K562 (cell line): ENCODE measurements around the gene CPE. TPM values are rescaled to one million over a fixed set of nuclear protein-coding genes. Genes with fewer than 3 reads are reported as not detected.

Experiments used
- ATAC-seq: fragments of 200-7000 bp; cut with Tn5 transposase; 3 replicates; pipeline ENCODE4 v1.9.1; 2020; ENCODE audit warnings: moderate library complexity
- Bru-seq: library from RNA; stranded (reverse); fragments of 400-500 nt; gene quantifications from one replicate; lab custom pipeline; 2021; lab: Mats Ljungman, UMichigan
- BruChase-seq, 2 experiments: library from RNA; stranded (reverse); fragments of 400-500 nt; gene quantifications; one replicate each; lab custom pipeline; 2021; lab: Mats Ljungman, UMichigan
- BruUV-seq: library from RNA; stranded (reverse); fragments of 400-500 nt; replicated peaks from 2 replicates; lab custom pipeline; 2021; lab: Mats Ljungman, UMichigan
- CTCF ChIA-PET: fragments of 300-600 bp; formaldehyde crosslinking; extraction: SDS; loops from one replicate; lab custom pipeline; 2021; ENCODE audit warnings: low intra/inter-chr PET ratio; lab: Yijun Ruan, JAX
- POLR2A ChIA-PET: fragments of 300-600, 350-650 bp; sonication (Branson Sonifier 250); formaldehyde crosslinking; extraction: SDS; loops from one replicate; lab custom pipeline; 2021; ENCODE audit warnings: antibody characterized with exemption, inconsistent platforms; lab: Yijun Ruan, JAX
- DNase-seq, 4 experiments: peaks; one replicate each; pipeline versions ENCODE4 v3.0.0 to v3.0.0-alpha.2; 2011 to 2018; ENCODE audit warnings: low spot score in 3 of 4, mixed read lengths in 3 of 4; ENCODE audit errors: extremely low read depth in 1 of 4
- FAIRE-seq: peaks from 2 replicates; lab custom pipeline; 2011; peaks lifted over from hg19 to GRCh38; lab: Jason Lieb, UNC
- H2AFZ ChIP-seq: 2 replicates; pipeline ENCODE4 v1.6.0; 2011; ENCODE audit warnings: low read depth, low read length, control low read depth, inconsistent platforms
- H3K27ac ChIP-seq: fragments of 200-600 bp; 3 replicates; pipeline ENCODE4 v1.8.0; 2011; ENCODE audit warnings: low read depth, mild to moderate bottlenecking, control low read depth, inconsistent platforms, low read length, moderate library complexity, mixed read lengths; ENCODE audit errors: extremely low read depth
- H3K27me3 ChIP-seq, 2 experiments: fragments of 300-600 bp in 1 of 2; 2 replicates in 1 of 2; 3 replicates in 1 of 2; pipeline versions ENCODE4 v1.6.0 to v1.8.0; 2011; ENCODE audit warnings: inconsistent platforms in 2 of 2, low read length in 2 of 2, mild to moderate bottlenecking in 1 of 2, mixed read lengths in 1 of 2, moderate library complexity in 1 of 2; ENCODE audit not compliant: control insufficient read depth in 2 of 2, insufficient read depth in 2 of 2
- H3K36me3 ChIP-seq: fragments of 300-600 bp; 3 replicates; pipeline ENCODE4 v1.8.0; 2011; ENCODE audit warnings: mild to moderate bottlenecking, low read length, inconsistent platforms; ENCODE audit not compliant: control insufficient read depth, insufficient read depth
- H3K4me1 ChIP-seq, 2 experiments: fragments of 200-600 bp in 1 of 2; replicated peaks in 1 of 2; 2 replicates in 1 of 2; 3 replicates in 1 of 2; pipeline versions ENCODE4 v1.5.1 to v1.8.0; 2011; ENCODE audit warnings: inconsistent platforms in 2 of 2, low read length in 2 of 2, mild to moderate bottlenecking in 1 of 2, mixed read lengths in 1 of 2, moderate library complexity in 1 of 2; ENCODE audit not compliant: control insufficient read depth in 2 of 2, insufficient read depth in 2 of 2
- H3K4me2 ChIP-seq: 2 replicates; pipeline ENCODE4 v1.6.1; 2011; ENCODE audit warnings: low read length, control low read depth, inconsistent platforms, mixed read lengths; ENCODE audit not compliant: insufficient read depth
- H3K4me3 ChIP-seq: fragments of 200-600 bp; sonication (generic), shearing (Covaris generic); 2 replicates; pipeline ENCODE4 v1.5.1; 2016; ENCODE audit warnings: control low read depth, inconsistent platforms
- H3K79me2 ChIP-seq: fragments of 200-600 bp; 3 replicates; pipeline ENCODE4 v1.8.0; 2011; ENCODE audit warnings: low read length, inconsistent platforms; ENCODE audit not compliant: control insufficient read depth, insufficient read depth
- H3K9ac ChIP-seq, 2 experiments: 2 replicates each; pipeline versions ENCODE4 v1.6.0 to v1.6.1; 2011; ENCODE audit warnings: low read depth in 2 of 2, low read length in 2 of 2, control low read depth in 1 of 2, inconsistent platforms in 1 of 2, mild to moderate bottlenecking in 1 of 2, mixed read lengths in 1 of 2; ENCODE audit not compliant: insufficient read depth in 1 of 2
- H3K9me1 ChIP-seq: one replicate; pipeline ENCODE4 v1.6.0; 2011; ENCODE audit warnings: inconsistent platforms, mild to moderate bottlenecking, low read length, moderate library complexity; ENCODE audit not compliant: control insufficient read depth, insufficient read depth
- H3K9me3 ChIP-seq: replicated peaks from 2 replicates; pipeline ENCODE4 v1.5.1; 2011; ENCODE audit warnings: low read depth, low read length, inconsistent platforms; ENCODE audit not compliant: control insufficient read depth, insufficient read depth
- H4K20me1 ChIP-seq: replicated peaks from 2 replicates; pipeline ENCODE4 v1.6.1; 2011; ENCODE audit warnings: low read length, inconsistent platforms, mixed read lengths; ENCODE audit not compliant: control insufficient read depth, insufficient read depth
- CTCF ChIP-seq, 3 experiments: IDR thresholded peaks in 2 of 3; conservative IDR thresholded peaks in 1 of 3; 2 replicates each; pipeline ENCODE4 v1.5.1; 2011 to 2012; ENCODE audit warnings: low read length in 3 of 3, mild to moderate bottlenecking in 3 of 3, control low read depth in 2 of 3, improper control_type of control experiment in 1 of 3, inconsistent platforms in 1 of 3, low read depth in 1 of 3, mixed read lengths in 1 of 3, moderate library complexity in 1 of 3; ENCODE audit not compliant: insufficient read depth in 2 of 3
- PCBP1 ChIP-seq: fragments of 200-400 bp; formaldehyde crosslinking; IDR thresholded peaks from 2 replicates; pipeline ENCODE4 v1.6.1; 2018; ENCODE audit warnings: mild to moderate bottlenecking, low read depth, low read length; ENCODE audit not compliant: poor library complexity, severe bottlenecking
- POLR2AphosphoS2 ChIP-seq: IDR thresholded peaks from 2 replicates; pipeline ENCODE4 v1.6.1; 2012; ENCODE audit warnings: low read length, improper control_type of control experiment
- ZNF316 ChIP-seq: fragments of 450-650 bp; IDR thresholded peaks from 2 replicates; pipeline ENCODE4 v1.6.1; 2016
- WGBS: fragments of 100-300 bp; shearing (Covaris generic); methylation state at CpG from one replicate; pipeline ENCODE4 v1.1.6; 2016; ENCODE audit warnings: low coverage, mixed read lengths; ENCODE audit not compliant: insufficient coverage; ENCODE audit errors: missing lambda C conversion rate; 5-methylcytosine and 5-hydroxymethylcytosine counted together
- in situ Hi-C: fragments of 300-500 bp; cut with MboI; formaldehyde crosslinking; loops from 4 replicates; pipeline ENCODE4 v1.15.0; 2018; ENCODE audit warnings: inconsistent platforms, mixed read lengths
- intact Hi-C: fragments of 100-400 bp; cut with micrococcal nuclease; formaldehyde crosslinking; loops from 2 replicates; pipeline ENCODE4 v1.14.2; 2022
- long read RNA-seq, 3 experiments: library from polyadenylated mRNA in 2 of 3; library from RNA in 1 of 3; unstranded in 2 of 3; stranded (forward) in 1 of 3; transcript quantifications; one replicate each; pipeline ENCODE4 v2.0.0, GENCODE V29; 2019 to 2022
- polyA minus RNA-seq, 3 experiments: library from RNA; depleted of rRNA, polyadenylated mRNA; stranded (reverse); fragments of >200 nt; gene quantifications; 2 replicates each; pipeline ENCODE4 v1.2.3, GENCODE V29; 2011
- polyA plus RNA-seq, 8 experiments: library from polyadenylated mRNA; depleted of rRNA in 4 of 8; stranded (reverse) in 5 of 8; unstranded in 3 of 8; fragments of >200 nt; fragmentation: Nextera tagmentation in 2 of 8; fragmentation: Illumina TruSeq in 1 of 8; extraction: Ambion mirVana in 2 of 8; extraction: Trizol in 1 of 8; gene quantifications; 2 replicates each; pipeline versions ENCODE4 v1.2.1 to v1.2.3, GENCODE V29; 2011 to 2014; ENCODE audit warnings: inconsistent platforms in 1 of 8, missing spikeins in 1 of 8
- total RNA-seq, 7 experiments: library from RNA; depleted of rRNA in 6 of 7; stranded (reverse); fragments of >200 nt in 6 of 7; fragmentation: Illumina TruSeq in 2 of 7; extraction: Trizol in 2 of 7; gene quantifications; 2 replicates each; pipeline versions ENCODE4 v1.2.1 to v1.2.3, GENCODE V29; 2011 to 2021; ENCODE audit warnings: low replicate concordance in 1 of 7
- TF ChIP-seq, protein P1 (sequence below): fragments of 450-650 bp; IDR thresholded peaks from 2 replicates; pipeline ENCODE4 v1.6.1; 2018; ENCODE audit not compliant: partially characterized antibody
- TF ChIP-seq, protein P2 (sequence below): sonication (generic); formaldehyde crosslinking; IDR thresholded peaks from 2 replicates; pipeline ENCODE4 v1.8.1; 2023; ENCODE audit warnings: mild to moderate bottlenecking, missing genetic modification reagents

CPE gene
- not detected in 2 replicates for total RNA-seq (2011; cell fraction: chromatin; rRNA removed; ENCODE audit: low replicate concordance)
- not detected in 2 replicates for total RNA-seq (2011; cell fraction: nucleolus; rRNA removed)
- not detected in 2 replicates for total RNA-seq (2011; cell fraction: nucleoplasm; rRNA removed)
- total RNA-seq (2014; rRNA removed) (not detected in 2 replicates), total RNA-seq (2014; rRNA removed; fragmentation: Illumina TruSeq; extraction: Trizol) (not detected in 2 replicates), total RNA-seq (2015; rRNA removed; fragmentation: Illumina TruSeq; extraction: Trizol) (not detected in 2 replicates), total RNA-seq (2021) (0.16 and 0.22 TPM in 2 replicates), polyA plus RNA-seq (2011; rRNA removed) (0.06 and 0.09 TPM in 2 replicates), polyA plus RNA-seq (2014; fragmentation: Illumina TruSeq; extraction: Trizol) (0.04 TPM in 1 of 2 replicates, not detected in the other), polyA plus RNA-seq (2014; fragmentation: Nextera tagmentation; extraction: Ambion mirVana) (under 1 TPM in 1 of 2 experiments, not detected in 1; 0.04 TPM), polyA plus RNA-seq (2014; rRNA removed) (0.11 TPM in 1 of 2 replicates, not detected in the other), polyA minus RNA-seq (2011; rRNA and poly(A)+ RNA removed) (0.24 TPM in 1 of 2 replicates, not detected in the other), Bru-seq, nascent RNA (percentile 11 among the genes with signal in this experiment), BruChase-seq, experiment 1, labeled RNA remaining after a 2-hour chase (percentile 20 among the genes with signal in this experiment), BruChase-seq, experiment 2, labeled RNA remaining after a 6-hour chase (percentile 21 among the genes with signal in this experiment)
- polyA plus RNA-seq (2011; cell fraction: cytosol; rRNA removed) = 0.03 TPM in 1 of 2 replicates, not detected in the other
- not detected in 2 replicates for polyA plus RNA-seq (2011; cell fraction: nucleus; rRNA removed)
- polyA plus RNA-seq (2012) = 0.03 TPM in 1 of 2 replicates, not detected in the other
- polyA minus RNA-seq (2011; cell fraction: cytosol; rRNA and poly(A)+ RNA removed) = 2.8 TPM in 1 of 2 replicates, not detected in the other
- polyA minus RNA-seq (2011; cell fraction: nucleus; rRNA and poly(A)+ RNA removed) = not detected in 2 replicates
- long read RNA-seq, experiment 1 = 0 reads
- long read RNA-seq, experiment 2 = 0 reads
- long read RNA-seq, experiment 3, partial matches to known transcripts = 0 of 1 reads
- long read RNA-seq, experiment 3, other reads (novel, unspliced or antisense) = 1 of 1 reads

DNA sequence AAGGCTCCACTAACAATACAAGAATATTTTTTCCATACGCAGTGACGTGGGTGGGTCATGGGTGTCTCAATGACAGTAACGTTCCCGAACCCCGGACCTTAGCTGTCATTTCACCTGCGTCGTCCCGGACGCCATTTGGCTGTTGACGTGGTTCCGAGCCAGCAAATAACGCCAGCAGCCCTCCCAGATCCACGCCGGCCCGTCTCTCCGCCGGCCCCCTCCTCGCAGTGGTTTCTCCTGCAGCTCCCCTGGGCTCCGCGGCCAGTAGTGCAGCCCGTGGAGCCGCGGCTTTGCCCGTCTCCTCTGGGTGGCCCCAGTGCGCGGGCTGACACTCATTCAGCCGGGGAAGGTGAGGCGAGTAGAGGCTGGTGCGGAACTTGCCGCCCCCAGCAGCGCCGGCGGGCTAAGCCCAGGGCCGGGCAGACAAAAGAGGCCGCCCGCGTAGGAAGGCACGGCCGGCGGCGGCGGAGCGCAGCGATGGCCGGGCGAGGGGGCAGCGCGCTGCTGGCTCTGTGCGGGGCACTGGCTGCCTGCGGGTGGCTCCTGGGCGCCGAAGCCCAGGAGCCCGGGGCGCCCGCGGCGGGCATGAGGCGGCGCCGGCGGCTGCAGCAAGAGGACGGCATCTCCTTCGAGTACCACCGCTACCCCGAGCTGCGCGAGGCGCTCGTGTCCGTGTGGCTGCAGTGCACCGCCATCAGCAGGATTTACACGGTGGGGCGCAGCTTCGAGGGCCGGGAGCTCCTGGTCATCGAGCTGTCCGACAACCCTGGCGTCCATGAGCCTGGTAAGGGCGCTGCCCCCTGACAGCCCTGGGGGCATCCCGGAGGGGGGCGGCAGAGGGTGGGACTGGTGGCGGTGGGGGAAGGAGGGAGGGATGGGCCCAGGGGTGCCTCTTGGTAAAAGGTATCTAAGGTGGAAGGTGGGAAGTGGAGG, at the start of gene CPE:
Gene CPE (plus strand): TSS at position 264 of the 933 bp plus-strand sequence. CDS start 214 bp downstream, at position 478.
- no peaks in the 10 kb centered on the region for H3K9me3 ChIP-seq
- H3K4me3 ChIP-seq = no peak within 1 kb of the TSS
- H3K36me3 ChIP-seq = no peaks in the 10 kb centered on the region
- no peaks in the 10 kb centered on the region for H3K9me1 ChIP-seq
- no peak for FAIRE-seq
- peaks cover 0 to 7% of the 10 kb centered on the region in 2 experiments; a peak in 2 of 5 replicates for H3K4me1 ChIP-seq
- no peaks in the 10 kb centered on the region for H3K79me2 ChIP-seq
- POLR2A ChIA-PET = no interaction called here
- no peak within 1 kb of the TSS for H3K27ac ChIP-seq
- no peak within 1 kb of the TSS for H2AFZ ChIP-seq
- intact Hi-C loops = no loop called here
- peaks cover 0 to 7% of the 10 kb centered on the region in 2 experiments; a peak in 2 of 5 replicates for H3K27me3 ChIP-seq
- no peak within 1 kb of the TSS for H3K9ac ChIP-seq
- no TSS peak for BruUV-seq
- H3K4me2 ChIP-seq = no peak within 1 kb of the TSS
- ATAC-seq = peak; percentile 84
- no peak for DNase-seq
- WGBS = 29% methylated on average over 45 of the region's 82 CpGs
- CTCF ChIA-PET = no interaction called here
- no peaks in the 10 kb centered on the region for H4K20me1 ChIP-seq
- TF ChIP-seq, protein P1, sequence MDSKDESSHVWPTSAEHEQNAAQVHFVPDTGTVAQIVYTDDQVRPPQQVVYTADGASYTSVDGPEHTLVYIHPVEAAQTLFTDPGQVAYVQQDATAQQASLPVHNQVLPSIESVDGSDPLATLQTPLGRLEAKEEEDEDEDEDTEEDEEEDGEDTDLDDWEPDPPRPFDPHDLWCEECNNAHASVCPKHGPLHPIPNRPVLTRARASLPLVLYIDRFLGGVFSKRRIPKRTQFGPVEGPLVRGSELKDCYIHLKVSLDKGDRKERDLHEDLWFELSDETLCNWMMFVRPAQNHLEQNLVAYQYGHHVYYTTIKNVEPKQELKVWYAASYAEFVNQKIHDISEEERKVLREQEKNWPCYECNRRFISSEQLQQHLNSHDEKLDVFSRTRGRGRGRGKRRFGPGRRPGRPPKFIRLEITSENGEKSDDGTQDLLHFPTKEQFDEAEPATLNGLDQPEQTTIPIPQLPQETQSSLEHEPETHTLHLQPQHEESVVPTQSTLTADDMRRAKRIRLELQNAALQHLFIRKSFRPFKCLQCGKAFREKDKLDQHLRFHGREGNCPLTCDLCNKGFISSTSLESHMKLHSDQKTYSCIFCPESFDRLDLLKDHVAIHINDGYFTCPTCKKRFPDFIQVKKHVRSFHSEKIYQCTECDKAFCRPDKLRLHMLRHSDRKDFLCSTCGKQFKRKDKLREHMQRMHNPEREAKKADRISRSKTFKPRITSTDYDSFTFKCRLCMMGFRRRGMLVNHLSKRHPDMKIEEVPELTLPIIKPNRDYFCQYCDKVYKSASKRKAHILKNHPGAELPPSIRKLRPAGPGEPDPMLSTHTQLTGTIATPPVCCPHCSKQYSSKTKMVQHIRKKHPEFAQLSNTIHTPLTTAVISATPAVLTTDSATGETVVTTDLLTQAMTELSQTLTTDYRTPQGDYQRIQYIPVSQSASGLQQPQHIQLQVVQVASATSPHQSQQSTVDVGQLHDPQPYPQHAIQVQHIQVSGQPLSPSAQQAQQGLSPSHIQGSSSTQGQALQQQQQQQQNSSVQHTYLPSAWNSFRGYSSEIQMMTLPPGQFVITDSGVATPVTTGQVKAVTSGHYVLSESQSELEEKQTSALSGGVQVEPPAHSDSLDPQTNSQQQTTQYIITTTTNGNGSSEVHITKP = peak; percentile 93
- TF ChIP-seq ZNF316 = no peak
- TF ChIP-seq PCBP1 = peak; percentile 52
- peak in 2 of 3 experiments; percentile 7 to 68; a peak in 2 of 6 replicates for TF ChIP-seq CTCF (IDR thresholded peaks at IDR 0.05 in 2 of 3, conservative IDR thresholded peaks at IDR 0.05 in 1 of 3; ENCODE audit: insufficient read depth in 2 of 3, low read depth in 1 of 3, low read length in 3 of 3)
- TF ChIP-seq, protein P2, sequence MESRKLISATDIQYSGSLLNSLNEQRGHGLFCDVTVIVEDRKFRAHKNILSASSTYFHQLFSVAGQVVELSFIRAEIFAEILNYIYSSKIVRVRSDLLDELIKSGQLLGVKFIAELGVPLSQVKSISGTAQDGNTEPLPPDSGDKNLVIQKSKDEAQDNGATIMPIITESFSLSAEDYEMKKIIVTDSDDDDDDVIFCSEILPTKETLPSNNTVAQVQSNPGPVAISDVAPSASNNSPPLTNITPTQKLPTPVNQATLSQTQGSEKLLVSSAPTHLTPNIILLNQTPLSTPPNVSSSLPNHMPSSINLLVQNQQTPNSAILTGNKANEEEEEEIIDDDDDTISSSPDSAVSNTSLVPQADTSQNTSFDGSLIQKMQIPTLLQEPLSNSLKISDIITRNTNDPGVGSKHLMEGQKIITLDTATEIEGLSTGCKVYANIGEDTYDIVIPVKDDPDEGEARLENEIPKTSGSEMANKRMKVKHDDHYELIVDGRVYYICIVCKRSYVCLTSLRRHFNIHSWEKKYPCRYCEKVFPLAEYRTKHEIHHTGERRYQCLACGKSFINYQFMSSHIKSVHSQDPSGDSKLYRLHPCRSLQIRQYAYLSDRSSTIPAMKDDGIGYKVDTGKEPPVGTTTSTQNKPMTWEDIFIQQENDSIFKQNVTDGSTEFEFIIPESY (CRISPR knock-in tag) = peak; percentile 82
- TF ChIP-seq POLR2AphosphoS2 = no peak
- TF ChIP-seq, all 486 proteins: peak for 4
- in situ Hi-C loops = no loop called here
